Stimulated activated CD4-positive, alpha-beta T cell treated with anti-CD3 and anti-CD28 coated beads, Interleukin-12 subunit alpha, Interleukin-12 subunit beta, amount 100 ng/mL, for 4 hours (primary cell): ENCODE results near the gene HEATR1.

ENCODE experiments used
- DNase-seq: peaks from one replicate; pipeline ENCODE4 v3.0.0-alpha.2; 2020

The HEATR1 gene

GRCh38 chr1:236535190-236535589 lies 69.1 kb downstream of the HEATR1 start:
- no peak for DNase-seq

DNA sequence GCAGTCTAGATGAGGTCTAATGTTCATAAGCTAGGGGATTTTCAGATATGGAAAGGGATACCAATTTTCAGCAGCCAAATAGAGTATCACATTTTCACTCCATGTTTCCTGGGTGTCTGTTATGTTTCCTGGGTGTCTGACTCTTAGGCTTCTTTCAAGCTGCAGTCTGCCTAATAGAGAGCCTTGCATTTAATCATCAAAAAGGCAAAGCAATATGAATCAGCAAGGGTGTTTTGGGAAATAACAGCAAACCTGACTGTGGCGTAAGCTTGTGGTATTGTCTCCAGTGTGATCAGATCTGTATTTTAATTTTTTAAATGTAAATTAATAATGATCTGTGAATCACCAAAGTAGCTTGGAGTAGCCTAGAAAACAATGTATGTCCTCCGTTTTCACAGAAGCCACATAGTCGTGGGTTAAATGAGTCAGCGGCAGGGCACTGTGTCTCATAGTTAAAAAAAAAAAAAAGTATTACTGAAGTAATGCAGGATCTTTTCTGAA lies 70.1 kb downstream of the HEATR1 start:
- DNase-seq = peak; percentile 17

DNA sequence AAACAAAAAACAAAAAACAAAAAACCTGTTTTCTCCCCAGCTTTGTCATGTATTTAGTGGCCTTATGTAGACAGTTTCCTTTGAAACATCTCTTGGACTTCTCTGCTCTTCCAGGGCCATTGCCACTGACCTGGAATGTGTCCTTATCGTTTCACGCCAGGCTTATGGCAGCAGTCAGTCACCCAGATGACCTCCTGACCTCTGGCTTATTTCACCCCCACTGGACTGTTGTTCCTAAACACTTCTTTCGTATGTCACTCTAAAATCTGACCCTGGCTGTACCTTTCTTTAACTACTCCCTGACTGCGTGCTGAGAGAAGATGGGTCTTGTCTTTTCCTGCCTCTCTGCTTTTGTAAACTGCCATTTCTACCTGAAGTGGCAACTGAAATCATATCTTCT lies 71.5 kb downstream of the HEATR1 start:
- DNase-seq = no peak

- no peak for DNase-seq
Observed at GRCh38 chr1:236530959-236531358, 73.4 kb downstream of the HEATR1 start.

- DNase-seq = no peak
Observed at GRCh38 chr1:236530286-236530685, 74.0 kb downstream of the HEATR1 start.

DNA sequence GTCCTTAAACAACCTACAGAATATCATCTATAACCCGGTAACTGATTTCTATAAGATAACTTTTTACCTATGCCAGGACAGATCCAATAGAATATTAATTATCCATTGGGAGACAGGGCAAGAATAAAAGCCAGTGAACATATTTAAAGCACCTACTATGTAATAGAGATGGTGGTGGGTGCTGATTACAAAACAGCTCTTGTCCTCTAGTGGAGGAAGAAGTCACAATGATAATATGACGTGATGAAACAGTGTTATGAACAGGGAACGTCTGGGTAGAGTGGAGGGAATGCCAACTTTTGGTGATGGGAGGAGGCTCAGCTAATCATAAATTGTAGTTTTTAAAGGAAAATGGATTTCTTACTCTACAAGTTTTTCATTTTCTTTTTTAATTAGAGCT lies 78.2 kb downstream of the HEATR1 start:
- DNase-seq = no peak

DNA sequence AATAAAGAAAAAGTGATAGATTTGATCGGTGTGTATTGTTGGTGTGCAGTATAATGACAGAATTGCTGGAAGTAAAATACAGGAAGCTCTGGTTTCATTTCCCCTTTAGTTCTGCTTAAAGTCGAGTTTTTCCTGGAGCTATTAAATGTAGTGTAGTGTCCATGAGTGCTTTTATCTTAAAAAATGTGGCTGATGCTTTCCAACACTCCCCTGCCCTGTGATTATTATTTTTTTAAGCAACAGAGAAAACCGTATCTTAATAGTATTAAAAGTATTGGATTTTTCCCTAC lies 79.5 kb downstream of the HEATR1 start:
- no peak for DNase-seq

DNA sequence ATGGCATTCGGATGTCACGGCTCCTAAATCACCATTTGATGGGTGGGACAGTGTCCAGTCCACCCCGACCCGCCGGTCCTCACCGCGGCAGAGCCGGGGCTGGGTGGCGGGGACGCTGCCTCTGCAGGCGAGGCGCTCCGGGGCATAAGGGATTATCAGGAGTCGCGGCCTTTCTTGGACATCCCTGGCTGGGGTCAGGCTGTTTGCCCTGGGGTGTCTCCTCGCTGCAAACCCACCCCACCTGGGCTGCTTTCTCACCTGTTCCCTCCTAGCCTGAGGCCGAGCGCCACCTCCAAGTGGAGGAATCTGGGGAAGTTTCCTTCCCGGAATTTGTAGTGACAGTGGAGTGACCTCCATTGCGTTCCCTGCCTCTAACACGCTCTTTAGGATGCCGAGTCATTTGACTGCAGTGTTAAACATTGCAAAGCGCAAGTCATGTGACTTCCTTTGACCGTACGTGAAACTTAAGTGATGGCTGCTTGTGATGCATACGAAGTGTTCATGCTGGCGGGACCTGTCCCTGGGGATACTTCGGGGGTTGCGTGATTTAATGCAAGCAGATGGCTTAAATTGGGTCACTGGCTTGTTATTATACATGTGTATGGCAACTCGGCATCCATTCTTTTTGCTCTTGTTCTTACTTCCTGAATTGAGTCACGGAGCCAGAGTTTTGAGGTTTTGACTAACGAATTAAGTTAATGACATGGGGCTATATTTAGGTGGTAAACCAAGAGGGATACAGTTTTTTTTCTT lies 80.0 kb downstream of the HEATR1 start:
- peak; percentile 36 for DNase-seq

DNA sequence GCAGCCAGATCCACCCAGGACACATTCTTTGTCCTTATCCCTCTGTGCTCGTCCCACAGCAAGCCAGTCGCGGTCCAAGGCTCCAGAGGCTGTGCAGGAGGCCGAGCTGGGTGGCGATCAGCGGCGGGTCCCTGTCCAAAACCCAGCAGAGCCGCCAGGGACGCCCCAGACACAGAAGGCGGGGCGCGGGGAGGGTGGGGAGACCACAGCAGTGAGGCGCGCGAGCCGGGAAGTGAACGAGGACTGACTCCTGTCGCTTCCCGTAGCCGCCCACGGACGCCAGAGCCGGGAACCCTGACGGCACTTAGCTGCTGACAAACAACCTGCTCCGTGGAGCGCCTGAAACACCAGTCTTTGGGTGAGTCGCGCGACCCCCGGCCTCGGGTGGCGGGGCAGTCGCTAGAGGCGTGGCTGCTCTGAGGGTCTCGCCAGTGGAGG lies 80.6 kb downstream of the HEATR1 start, which contains the start of gene LGALS8:
LGALS8 (plus strand) TSS at position 279 of the 438 bp plus-strand sequence. CDS start 2,089 bp downstream, outside the sequence.
- peak; percentile 86 for DNase-seq

DNA sequence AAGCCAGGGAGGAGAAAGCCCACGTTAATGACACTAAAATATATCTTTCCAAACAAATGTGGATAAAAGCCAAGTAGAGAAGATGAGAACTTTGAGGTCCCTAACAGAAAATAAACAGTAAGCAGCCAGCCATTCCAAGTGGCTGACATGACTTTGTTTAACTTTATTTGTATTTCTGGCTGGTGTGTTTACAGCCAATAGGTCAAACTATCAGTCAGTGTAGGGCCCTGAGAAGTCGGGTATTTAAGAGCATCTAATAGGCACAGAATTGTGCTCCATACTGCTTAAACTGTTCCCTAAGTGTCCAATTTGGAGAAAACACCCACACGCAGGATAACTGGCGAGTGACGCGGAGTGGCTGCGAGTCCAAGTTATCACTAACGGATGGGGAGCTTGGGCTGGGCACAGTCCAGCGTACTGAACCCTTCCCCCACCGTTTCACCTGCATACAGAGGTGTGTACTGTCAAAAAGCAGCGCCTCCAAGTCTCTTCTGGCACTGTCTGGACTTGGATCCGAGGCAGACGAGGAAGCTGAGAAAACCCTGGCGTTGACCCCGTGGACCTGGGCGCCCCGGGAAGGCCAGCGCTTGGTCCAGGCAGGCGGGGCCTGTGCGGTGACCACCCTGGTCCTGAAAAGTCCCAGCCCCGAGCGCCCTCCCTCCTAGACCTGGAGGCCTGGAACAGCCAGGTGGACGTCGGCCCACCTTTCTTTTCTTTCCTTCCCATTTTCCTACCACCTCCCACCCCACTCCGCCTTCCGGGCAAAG lies 81.2 kb downstream of the HEATR1 start:
- DNase-seq = no peak

DNA sequence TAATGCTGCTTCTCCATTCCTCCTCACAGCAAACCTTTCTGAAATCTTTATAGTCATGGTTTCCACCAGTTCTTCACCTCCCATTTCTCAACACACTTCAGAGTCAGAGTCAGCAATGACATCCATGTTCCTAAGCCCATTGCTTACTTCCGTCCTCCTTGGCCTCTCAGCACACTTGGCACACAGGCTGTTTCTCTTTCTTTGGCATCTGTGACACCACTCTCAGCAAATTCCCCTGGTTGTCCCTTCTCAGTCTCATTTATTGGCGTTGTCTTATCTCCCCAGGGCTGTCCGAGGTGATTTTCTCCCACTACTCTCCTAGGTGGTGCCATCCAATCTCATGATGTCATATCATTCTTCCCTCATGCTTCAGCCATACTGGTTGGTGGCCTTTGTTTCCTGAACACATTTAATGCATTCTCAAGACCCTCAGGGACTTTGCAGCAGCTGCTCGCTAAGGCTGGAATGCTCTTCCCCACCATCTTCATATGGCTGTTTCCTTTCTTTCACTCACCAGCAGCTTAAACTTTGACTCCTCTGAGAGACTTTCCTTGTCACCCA lies 83.8 kb downstream of the HEATR1 start:
- DNase-seq = no peak

DNA sequence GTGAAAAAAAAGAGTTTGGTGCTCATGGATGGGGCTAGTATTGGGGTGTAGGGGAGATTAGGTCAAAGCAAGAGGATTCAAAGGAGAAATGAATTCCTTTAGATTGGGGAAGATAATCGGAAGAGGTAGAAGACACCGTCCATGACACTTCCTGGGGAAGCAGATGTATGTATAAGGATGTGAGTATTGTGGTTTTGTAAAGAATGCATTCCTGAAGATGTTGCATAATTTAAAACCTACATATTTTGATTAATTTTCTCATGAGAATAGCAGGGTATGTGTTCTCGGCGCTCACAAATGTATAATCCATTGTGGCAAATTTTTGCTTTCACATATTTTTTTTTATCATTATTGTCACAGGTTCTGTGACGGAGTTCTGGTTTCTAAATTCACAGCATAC lies 86.0 kb downstream of the HEATR1 start:
- DNase-seq = no peak

DNA sequence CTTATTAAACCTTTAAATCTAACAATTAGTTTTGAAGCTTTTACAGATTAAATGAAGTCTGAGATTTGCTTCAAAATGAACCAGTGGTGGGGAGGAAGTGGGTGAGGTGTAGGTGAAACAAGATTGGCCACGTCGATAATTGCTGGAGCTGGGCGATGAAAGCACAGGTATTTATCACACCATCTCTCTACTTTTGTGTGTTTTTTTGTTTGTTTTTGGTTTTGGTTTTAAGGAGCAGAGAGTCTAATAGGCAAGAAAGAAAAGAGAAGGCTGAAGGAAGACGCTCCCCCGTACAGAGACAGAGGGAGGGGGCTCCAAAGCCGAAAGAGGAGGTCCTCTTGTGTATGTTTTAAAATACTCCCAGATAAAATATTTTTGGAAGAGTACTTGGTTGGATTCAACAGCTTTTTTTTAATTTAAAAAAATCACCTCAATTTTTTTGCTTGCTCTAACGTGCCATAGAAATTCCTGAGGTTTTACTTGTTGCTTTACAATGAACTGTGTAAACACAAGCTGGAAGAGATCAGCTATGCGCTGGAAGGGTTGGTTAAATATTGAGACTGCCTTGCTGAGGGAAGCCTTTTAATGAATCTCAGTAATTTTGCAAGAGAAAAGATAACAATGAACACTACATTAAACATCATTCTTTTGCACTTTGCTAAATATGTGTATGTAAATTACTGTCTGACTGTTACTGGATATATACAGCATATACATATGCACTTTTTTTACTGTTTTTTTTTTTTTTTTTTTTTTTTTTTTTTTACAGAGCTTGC lies 87.2 kb downstream of the HEATR1 start:
- DNase-seq = no peak

- DNase-seq = no peak
Observed at GRCh38 chr1:236515443-236515958, 88.8 kb downstream of the HEATR1 start.

DNA sequence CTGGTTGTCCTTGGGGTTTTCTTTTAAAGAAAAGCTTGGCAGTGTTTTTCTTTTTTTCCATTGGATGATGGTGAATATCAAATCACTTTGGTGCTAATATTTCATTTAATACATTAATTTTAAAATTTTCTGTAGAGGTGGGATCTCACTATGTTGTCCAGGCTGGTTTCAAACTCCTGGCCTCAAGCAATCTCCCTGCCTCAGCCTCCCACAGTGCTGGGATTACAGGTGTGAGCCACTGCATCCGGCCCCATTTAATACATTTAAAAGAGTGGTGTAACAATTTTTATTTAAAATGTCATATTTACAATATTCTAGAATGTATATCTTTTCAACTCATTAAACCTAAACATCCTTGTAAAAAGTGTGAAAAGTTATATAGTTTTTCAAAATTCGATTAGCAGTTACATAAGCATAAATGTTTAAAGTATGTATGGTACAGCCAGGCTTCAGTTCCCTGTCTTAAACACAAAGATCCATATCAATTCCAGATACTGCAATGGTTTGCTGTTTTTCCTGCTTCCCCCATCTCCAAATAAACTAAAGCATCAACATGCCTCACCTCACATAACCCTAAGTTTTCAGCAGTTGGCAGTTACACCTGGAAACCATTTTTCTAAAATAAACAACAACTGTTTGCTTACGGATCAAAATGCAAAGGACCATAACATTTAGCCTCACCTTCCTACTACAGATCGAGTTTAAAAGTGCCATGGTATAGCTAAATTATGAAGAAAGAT lies 89.4 kb downstream of the HEATR1 start:
- no peak for DNase-seq

DNA sequence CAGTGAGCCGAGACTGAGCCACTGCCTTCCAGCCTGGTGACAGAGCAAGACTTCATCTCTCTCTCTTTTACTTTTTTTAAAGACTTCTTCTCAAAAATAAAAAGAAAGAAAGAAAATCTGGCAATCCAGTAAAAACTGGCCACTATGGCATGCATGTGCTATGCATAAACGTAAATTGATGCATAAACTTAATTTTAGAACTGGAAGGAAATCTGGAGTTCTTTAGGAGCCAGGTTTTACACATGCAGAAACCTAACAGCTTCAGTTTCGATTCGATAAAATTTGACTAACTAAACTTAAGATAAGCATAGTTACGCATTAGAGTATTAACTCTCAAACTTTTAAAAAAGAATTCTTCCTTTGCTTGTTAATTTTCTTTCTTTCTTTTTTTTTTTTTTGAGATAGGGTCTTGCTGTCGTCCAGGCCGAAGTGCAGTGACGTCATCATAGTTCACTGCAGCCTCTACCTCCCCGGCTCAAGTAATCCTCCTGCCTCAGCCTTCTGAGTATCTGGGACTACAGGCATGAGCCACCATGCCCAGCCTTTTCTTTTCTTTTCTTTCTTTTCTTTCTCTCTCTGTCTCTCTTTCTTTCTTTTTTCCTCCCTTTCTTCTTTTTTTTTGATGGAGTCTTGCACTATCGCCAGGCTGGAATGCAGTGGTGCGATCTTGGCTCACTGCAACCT lies 92.4 kb downstream of the HEATR1 start:
- no peak for DNase-seq

DNA sequence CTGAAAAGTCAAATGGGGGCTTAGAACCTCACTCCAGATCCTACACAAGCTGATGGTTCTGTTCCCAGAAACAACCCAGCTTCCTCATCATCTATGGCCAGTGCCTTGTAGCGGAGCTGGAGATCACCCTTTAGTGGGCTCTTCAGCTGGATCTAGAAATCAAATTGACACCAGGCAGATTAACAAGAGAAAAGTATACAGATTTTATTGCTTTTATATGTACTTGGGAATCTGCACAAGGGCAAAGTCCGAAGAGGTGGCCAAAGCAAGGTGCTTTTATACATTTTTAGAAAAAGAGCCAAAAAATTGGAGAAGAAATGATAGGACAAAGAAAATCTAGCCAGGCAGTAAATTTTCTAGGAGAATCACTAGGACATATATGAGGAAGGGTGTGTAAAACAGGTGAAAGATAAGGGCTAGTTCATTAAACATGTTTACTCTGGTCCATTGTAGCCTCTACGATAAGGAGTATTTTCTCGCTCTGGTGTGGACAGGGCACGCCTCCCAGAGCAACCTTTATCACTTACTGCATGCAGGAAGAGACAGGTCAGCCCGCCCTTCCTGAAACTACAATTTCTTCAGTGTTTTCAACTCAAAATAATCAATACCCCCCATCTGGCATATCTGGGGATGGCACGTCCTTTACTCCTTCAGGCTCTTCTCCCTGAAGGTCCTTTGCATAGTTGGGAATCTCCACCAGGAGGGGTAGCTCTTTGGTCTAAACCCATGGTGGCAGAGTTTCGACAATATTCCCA lies 94.5 kb downstream of the HEATR1 start:
- no peak for DNase-seq

DNA sequence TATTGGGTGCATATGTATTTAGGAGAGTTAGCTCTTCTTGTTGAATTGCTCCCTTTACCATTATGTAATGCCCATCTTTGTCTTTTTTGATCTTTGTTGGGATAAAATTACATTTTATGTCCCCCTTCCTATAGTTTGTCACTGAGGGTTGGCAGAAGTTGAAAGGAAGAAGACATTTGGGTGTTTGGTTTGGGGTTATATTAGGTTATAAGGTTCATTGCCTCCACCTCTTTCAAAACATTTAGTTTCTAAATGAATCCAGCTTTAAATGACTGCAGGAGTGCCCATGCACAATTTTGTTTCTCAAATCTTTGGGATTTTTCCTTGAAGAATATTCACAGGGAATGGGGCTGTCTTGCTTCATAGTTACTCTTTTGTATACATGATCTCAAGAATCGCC lies 95.1 kb downstream of the HEATR1 start:
- no peak for DNase-seq

DNA sequence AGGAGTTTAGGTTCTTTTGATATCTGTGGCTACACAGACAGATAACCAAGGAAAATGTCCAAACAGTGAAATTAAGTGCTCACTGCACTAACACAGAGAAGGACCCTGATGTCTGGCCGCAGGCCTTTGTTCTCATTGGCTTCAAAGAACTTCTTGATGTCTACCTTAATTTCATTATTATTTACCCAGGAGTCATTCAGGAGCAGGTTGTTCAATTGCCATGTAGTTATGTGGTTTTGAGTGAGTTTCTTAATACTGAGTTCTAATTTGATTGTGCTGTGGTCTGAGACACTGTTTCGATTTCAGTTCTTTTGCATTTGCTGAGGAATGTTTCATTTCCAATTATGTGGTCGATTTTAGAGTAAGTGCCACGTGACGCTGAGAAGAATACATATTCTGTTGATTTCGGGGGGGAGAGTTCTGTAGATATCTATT lies 95.7 kb downstream of the HEATR1 start:
- no peak for DNase-seq

DNA sequence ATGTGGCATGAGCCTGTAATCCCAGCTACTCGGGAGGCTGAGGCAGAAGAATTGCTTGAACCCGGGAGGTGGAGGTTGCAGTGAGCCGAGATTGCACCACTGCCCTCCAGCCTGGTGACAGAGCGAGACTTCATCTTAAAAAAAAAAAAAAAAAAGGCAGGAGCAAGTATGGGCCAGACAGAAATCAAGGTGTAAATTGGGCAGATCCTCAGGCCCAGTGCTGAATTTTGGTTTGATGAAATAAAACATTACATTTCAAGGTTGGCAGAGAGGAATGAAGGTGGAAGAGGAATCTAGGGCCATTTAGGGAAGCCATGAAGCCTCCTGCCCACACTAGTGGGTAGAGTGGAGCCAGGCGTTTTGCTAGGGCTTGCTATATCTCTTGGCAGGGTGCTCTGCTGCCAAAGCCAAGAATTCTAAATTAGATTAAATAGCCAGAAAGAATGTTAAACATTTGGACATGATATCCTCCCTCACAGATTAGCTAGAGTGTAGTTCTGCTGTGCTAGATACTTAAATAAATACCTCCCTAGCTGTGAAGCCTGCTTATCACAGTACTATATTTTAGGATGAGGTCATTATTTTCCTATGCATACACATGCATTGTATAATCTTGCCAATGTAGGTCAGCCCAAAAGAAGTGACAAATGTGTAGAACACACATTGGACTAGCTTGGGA lies 97.2 kb downstream of the HEATR1 start:
- DNase-seq = no peak
